Activated T-cell treated with anti-CD3 and anti-CD28 coated beads, Interleukin-2, amount 50 U/mL, for 72 hours (primary cell): ENCODE data around the gene KIF23. TPM values are rescaled to one million over a fixed set of nuclear protein-coding genes. Genes with fewer than 3 reads are reported as not detected.
A peak's percentile ranks its signal among the peaks of the same experiment; 100 is the strongest.

Experiments used
- ATAC-seq, 2 donors: fragments of 150-1000 bp; cut with Tn5 transposase; replicated peaks in 1 of 2; 2 replicates each; pipeline ENCODE4 v1.10.0; 2021; ENCODE audit warnings: moderate library complexity in 2 of 2, mild to moderate bottlenecking in 1 of 2
- DNase-seq, 2 donors: peaks; one replicate each; pipeline ENCODE4 v3.0.0; 2021 to 2022; ENCODE audit warnings: mixed read lengths in 1 of 2
- H3K27ac Mint-ChIP-seq: one replicate; pipeline ENCODE4 v1.8.0; 2022; ENCODE audit warnings: mild to moderate bottlenecking, moderate library complexity, mixed read lengths
- H3K27me3 Mint-ChIP-seq: one replicate; pipeline ENCODE4 v1.8.0; 2022; ENCODE audit warnings: low read depth, mixed read lengths
- H3K36me3 Mint-ChIP-seq, 2 donors: one replicate each; pipeline ENCODE4 v1.8.0; 2022; ENCODE audit warnings: mixed read lengths in 2 of 2, mild to moderate bottlenecking in 1 of 2; ENCODE audit not compliant: insufficient read depth in 2 of 2
- H3K4me1 Mint-ChIP-seq: one replicate; pipeline ENCODE4 v1.8.0; 2022; ENCODE audit warnings: low read depth, mixed read lengths
- H3K4me3 Mint-ChIP-seq, 2 donors: one replicate each; pipeline ENCODE4 v1.8.0; 2022; ENCODE audit warnings: mild to moderate bottlenecking in 2 of 2, mixed read lengths in 2 of 2, moderate library complexity in 2 of 2
- H3K9me3 Mint-ChIP-seq, 2 donors: one replicate each; pipeline ENCODE4 v1.8.0; 2022; ENCODE audit warnings: mixed read lengths in 2 of 2
- total RNA-seq, 2 donors: library from RNA; stranded (reverse); gene quantifications; one replicate each; pipeline ENCODE4 v1.2.3, GENCODE V29; 2022

Gene KIF23
- total RNA-seq, 2 donors from 2014 or later: 51.5 to 56.2 TPM

GRCh38 chr15:69452692-69453521, 38.8 kb downstream of the KIF23 start, which contains the start of gene RPLP1:
Gene RPLP1 (plus strand): TSS chr15:69452818. CDS start chr15:69452949, 131 bp downstream.
- peak within 1 kb of the TSS; percentile 95 for H3K27ac Mint-ChIP-seq
- ATAC-seq: peak; percentile 87 to 89
- no peaks in the 10 kb centered on the region for H3K27me3 Mint-ChIP-seq
- peaks cover 14 to 30% of the 10 kb centered on the region in 2 donors for H3K36me3 Mint-ChIP-seq
- DNase-seq: peak; percentile 93 to 95
- peak within 1 kb of the TSS; percentile 92 to 97 for H3K4me3 Mint-ChIP-seq
- H3K4me1 Mint-ChIP-seq: peaks cover 35% of the 10 kb centered on the region
- no peaks in the 10 kb centered on the region for H3K9me3 Mint-ChIP-seq

GRCh38 chr15:69454953-69455352, 40.8 kb downstream of the KIF23 start:
- Mint-ChIP-seq H3K4me1 (peaks cover 35% of the 10 kb centered on the region), H3K9me3 (no peaks in the 10 kb centered on the region), H3K27ac (peak overlapping the region; percentile 95), H3K4me3 (peak overlapping the region; percentile 92 to 97), H3K27me3 (no peaks in the 10 kb centered on the region), H3K36me3 (peaks cover 14 to 30% of the 10 kb centered on the region in 2 donors)
- DNase-seq (no peak), ATAC-seq (no peak)

- Mint-ChIP-seq H3K4me1 (peaks cover 46% of the 10 kb centered on the region), H3K4me3 (peak overlapping the region in 1 of 2 donors; percentile 17), H3K27me3 (no peaks in the 10 kb centered on the region), H3K36me3 (peaks cover 14 to 30% of the 10 kb centered on the region in 2 donors), H3K9me3 (no peaks in the 10 kb centered on the region), H3K27ac (peak overlapping the region; percentile 82)
- DNase-seq: no peak
- no peak for ATAC-seq
Observed at GRCh38 chr15:69456208-69457166, 42.3 kb downstream of the KIF23 start.

GRCh38 chr15:69457304-69458280, 43.4 kb downstream of the KIF23 start:
- H3K36me3 Mint-ChIP-seq: peaks cover 14 to 27% of the 10 kb centered on the region in 2 donors
- no peak overlapping the region for H3K4me3 Mint-ChIP-seq
- H3K27me3 Mint-ChIP-seq: no peaks in the 10 kb centered on the region
- H3K27ac Mint-ChIP-seq: no peak overlapping the region
- no peaks in the 10 kb centered on the region for H3K9me3 Mint-ChIP-seq
- DNase-seq (no peak), ATAC-seq (no peak)
- peaks cover 49% of the 10 kb centered on the region for H3K4me1 Mint-ChIP-seq

GRCh38 chr15:69459066-69459465, 44.9 kb downstream of the KIF23 start:
- no peak for ATAC-seq
- Mint-ChIP-seq H3K27ac (no peak overlapping the region), H3K4me1 (peaks cover 51% of the 10 kb centered on the region)

GRCh38 chr15:69460481-69460880, 46.3 kb downstream of the KIF23 start:
- no peak for ATAC-seq

More at GRCh38 chr15:69459066-69459465, 44.9 kb downstream of the KIF23 start:
- no peak for DNase-seq
- Mint-ChIP-seq H3K36me3 (peaks cover 7 to 17% of the 10 kb centered on the region in 2 donors), H3K27me3 (no peaks in the 10 kb centered on the region), H3K4me3 (no peak overlapping the region), H3K9me3 (no peaks in the 10 kb centered on the region)

GRCh38 chr15:69462030-69462492, 47.9 kb downstream of the KIF23 start:
- peak; percentile 6 to 9 for ATAC-seq
- Mint-ChIP-seq H3K4me3 (peak overlapping the region; percentile 92 to 96), H3K36me3 (no peaks in the 10 kb centered on the region), H3K9me3 (no peaks in the 10 kb centered on the region), H3K27me3 (no peaks in the 10 kb centered on the region), H3K4me1 (peaks cover 31% of the 10 kb centered on the region), H3K27ac (no peak overlapping the region)
- DNase-seq: peak in 1 of 2 donors; percentile 18

More at GRCh38 chr15:69460481-69460880, 46.3 kb downstream of the KIF23 start:
- H3K4me1 Mint-ChIP-seq: peaks cover 37% of the 10 kb centered on the region
- no peak for DNase-seq
- H3K4me3 Mint-ChIP-seq: no peak overlapping the region
- no peak overlapping the region for H3K27ac Mint-ChIP-seq
- H3K9me3 Mint-ChIP-seq: no peaks in the 10 kb centered on the region
- no peaks in the 10 kb centered on the region for H3K27me3 Mint-ChIP-seq
- H3K36me3 Mint-ChIP-seq: peaks cover 4 to 7% of the 10 kb centered on the region in 2 donors

GRCh38 chr15:69462493-69463181, 48.5 kb downstream of the KIF23 start:
- H3K27ac Mint-ChIP-seq: peak overlapping the region; percentile 89
- no peaks in the 10 kb centered on the region for H3K27me3 Mint-ChIP-seq
- H3K4me3 Mint-ChIP-seq: peak overlapping the region; percentile 92 to 96
- peak; percentile 92 to 93 for DNase-seq
- H3K9me3 Mint-ChIP-seq: no peaks in the 10 kb centered on the region
- peaks cover 34% of the 10 kb centered on the region for H3K4me1 Mint-ChIP-seq
- H3K36me3 Mint-ChIP-seq: no peaks in the 10 kb centered on the region
- peak; percentile 89 to 94 for ATAC-seq

GRCh38 chr15:69463182-69463756, 49.1 kb downstream of the KIF23 start:
- peak overlapping the region; percentile 92 to 96 for H3K4me3 Mint-ChIP-seq
- no peaks in the 10 kb centered on the region for H3K9me3 Mint-ChIP-seq
- H3K36me3 Mint-ChIP-seq: no peaks in the 10 kb centered on the region
- peak overlapping the region; percentile 89 for H3K27ac Mint-ChIP-seq
- DNase-seq (no peak), ATAC-seq (no peak)
- peaks cover 40% of the 10 kb centered on the region for H3K4me1 Mint-ChIP-seq
- H3K27me3 Mint-ChIP-seq: no peaks in the 10 kb centered on the region

GRCh38 chr15:69465253-69465652, 51.1 kb downstream of the KIF23 start:
- Mint-ChIP-seq H3K27me3 (peaks cover 5% of the 10 kb centered on the region), H3K4me3 (no peak overlapping the region), H3K36me3 (no peaks in the 10 kb centered on the region), H3K27ac (no peak overlapping the region), H3K4me1 (peaks cover 58% of the 10 kb centered on the region), H3K9me3 (no peaks in the 10 kb centered on the region)
- no peak for ATAC-seq
- no peak for DNase-seq

- H3K27ac Mint-ChIP-seq: no peak overlapping the region
- no peak for ATAC-seq
- H3K36me3 Mint-ChIP-seq: no peaks in the 10 kb centered on the region
- no peaks in the 10 kb centered on the region for H3K9me3 Mint-ChIP-seq
- H3K4me1 Mint-ChIP-seq: peaks cover 43% of the 10 kb centered on the region
- no peak for DNase-seq
- H3K4me3 Mint-ChIP-seq: no peak overlapping the region
- peaks cover 12% of the 10 kb centered on the region for H3K27me3 Mint-ChIP-seq
Observed at GRCh38 chr15:69466733-69467132, 52.6 kb downstream of the KIF23 start.
